Tibial nerve (tissue), 4 donors: ENCODE data around the gene HEATR9.

Experiments used
- EP300 ChIP-seq, 2 donors: sonication (generic); formaldehyde crosslinking; IDR thresholded peaks; one replicate each; pipeline ENCODE4 v1.6.1; 2017; ENCODE audit warnings: antibody characterized with exemption in 2 of 2, mild to moderate bottlenecking in 1 of 2
- POLR2A ChIP-seq, 2 donors: fragments of 450-650 bp; IDR thresholded peaks; one replicate each; pipeline ENCODE4 v1.6.1; 2017; ENCODE audit warnings: antibody characterized with exemption in 2 of 2, mild to moderate bottlenecking in 2 of 2, moderate library complexity in 2 of 2
- TF ChIP-seq, protein P1 (sequence below), 5 experiments: fragments of 200-600 bp in 3 of 5; fragments of 450-650 bp in 2 of 5; sonication (generic) in 3 of 5; IDR thresholded peaks; one replicate each; pipeline ENCODE4 v1.5.1; 2016 to 2019; ENCODE audit warnings: antibody characterized with exemption in 5 of 5, mild to moderate bottlenecking in 3 of 5, moderate library complexity in 2 of 5

DNA sequence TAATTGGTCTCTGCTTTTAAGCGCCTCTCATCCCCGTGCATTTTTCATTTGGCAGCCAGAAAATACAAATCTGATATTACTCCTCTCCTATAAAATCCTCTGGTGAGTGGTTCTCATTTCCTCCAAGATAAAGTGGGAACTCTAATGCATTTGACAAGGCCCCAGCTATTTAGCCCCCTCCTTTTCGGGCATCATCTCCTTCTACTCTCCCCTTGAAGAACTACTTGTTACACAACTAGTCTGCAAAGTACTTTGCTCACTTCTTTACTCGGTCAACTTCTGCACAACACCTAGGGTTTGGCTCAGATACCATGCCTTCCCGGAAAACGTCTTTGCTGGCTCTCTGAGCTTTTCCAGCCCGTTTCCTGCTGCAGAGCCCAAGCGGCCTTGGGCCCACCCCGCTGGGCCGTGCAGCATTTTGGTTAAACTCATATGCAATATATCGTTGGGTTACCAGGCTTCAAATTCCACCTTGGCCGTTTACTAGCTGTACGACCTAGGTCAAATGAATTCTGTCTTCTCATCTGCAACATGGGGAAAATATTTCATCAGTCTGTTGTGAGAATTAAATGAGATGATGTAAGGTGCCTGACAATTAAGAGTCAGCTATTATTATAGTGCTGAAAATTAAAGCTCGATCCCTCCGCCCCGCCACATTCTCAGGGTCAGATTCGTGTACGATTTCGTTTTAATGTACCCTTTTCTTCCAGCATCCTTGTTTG, 60.3 kb downstream of the HEATR9 start:
- TF ChIP-seq POLR2A (IDR thresholded peaks at IDR 0.05) (no peak), EP300 (IDR thresholded peaks at IDR 0.05) (no peak)
- TF ChIP-seq, protein P1, sequence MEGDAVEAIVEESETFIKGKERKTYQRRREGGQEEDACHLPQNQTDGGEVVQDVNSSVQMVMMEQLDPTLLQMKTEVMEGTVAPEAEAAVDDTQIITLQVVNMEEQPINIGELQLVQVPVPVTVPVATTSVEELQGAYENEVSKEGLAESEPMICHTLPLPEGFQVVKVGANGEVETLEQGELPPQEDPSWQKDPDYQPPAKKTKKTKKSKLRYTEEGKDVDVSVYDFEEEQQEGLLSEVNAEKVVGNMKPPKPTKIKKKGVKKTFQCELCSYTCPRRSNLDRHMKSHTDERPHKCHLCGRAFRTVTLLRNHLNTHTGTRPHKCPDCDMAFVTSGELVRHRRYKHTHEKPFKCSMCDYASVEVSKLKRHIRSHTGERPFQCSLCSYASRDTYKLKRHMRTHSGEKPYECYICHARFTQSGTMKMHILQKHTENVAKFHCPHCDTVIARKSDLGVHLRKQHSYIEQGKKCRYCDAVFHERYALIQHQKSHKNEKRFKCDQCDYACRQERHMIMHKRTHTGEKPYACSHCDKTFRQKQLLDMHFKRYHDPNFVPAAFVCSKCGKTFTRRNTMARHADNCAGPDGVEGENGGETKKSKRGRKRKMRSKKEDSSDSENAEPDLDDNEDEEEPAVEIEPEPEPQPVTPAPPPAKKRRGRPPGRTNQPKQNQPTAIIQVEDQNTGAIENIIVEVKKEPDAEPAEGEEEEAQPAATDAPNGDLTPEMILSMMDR (IDR thresholded peaks at IDR 0.05): no peak
